HG02852 (cell line): ENCODE measurements around the gene TSHR.

ENCODE experiments used
- ATAC-seq: cut with Tn5 transposase; IDR thresholded peaks from one replicate; pipeline ENCODE4 v1.9.1; 2021; ENCODE audit warnings: mild to moderate bottlenecking, moderate library complexity; ENCODE audit not compliant: unreplicated experiment

The TSHR gene

GRCh38 chr14:81172353-81172752, 216.9 kb downstream of the TSHR start:
- peak; percentile 15 for ATAC-seq

DNA sequence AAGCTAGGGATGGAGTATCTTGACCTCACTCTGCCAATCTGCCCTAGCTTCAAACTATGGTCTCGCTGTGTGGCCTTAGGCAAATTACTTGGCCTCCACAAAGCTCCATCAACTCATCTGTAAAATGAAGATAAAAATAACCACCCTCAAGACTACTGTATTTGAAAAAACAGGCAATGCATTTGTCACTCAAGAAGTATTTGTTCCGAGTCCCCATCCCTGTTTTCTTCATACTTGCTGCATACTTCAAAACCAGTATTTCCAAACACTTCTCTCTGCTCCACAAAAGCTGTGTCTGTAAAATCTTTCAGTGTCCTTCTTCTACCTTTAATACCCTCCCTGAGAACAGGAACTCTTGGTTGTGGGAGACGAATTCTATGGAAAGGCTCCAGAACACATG, 217.5 kb downstream of the TSHR start:
- peak; percentile 21 for ATAC-seq

DNA sequence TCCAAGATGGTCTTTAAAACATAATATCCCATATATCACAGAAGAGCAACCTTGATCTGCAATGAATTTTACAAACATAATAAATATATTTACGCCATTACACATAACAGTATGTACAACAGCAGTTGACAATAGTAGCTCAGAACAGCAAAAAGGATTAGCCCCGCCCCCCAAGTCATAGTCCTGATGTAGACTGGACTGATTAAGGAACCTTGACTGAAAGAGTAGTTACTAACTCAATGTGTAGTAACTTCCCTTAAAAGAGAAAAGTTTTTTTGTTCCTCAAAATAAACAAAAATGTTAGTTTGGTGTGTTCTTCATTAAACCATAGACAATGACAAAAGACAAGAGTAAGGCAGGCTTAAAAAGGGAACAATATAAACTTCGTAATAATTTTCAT, 220.8 kb downstream of the TSHR start:
- no peak for ATAC-seq

- no peak for ATAC-seq
Observed at GRCh38 chr14:81177225-81177624, 221.8 kb downstream of the TSHR start.

GRCh38 chr14:81178063-81178462, 222.6 kb downstream of the TSHR start:
- ATAC-seq, result peak; percentile 54

GRCh38 chr14:81179631-81180030, 224.2 kb downstream of the TSHR start:
- ATAC-seq, result no peak

- peak; percentile 93 for ATAC-seq
Observed at GRCh38 chr14:81187832-81188522, 232.6 kb downstream of the TSHR start.

DNA sequence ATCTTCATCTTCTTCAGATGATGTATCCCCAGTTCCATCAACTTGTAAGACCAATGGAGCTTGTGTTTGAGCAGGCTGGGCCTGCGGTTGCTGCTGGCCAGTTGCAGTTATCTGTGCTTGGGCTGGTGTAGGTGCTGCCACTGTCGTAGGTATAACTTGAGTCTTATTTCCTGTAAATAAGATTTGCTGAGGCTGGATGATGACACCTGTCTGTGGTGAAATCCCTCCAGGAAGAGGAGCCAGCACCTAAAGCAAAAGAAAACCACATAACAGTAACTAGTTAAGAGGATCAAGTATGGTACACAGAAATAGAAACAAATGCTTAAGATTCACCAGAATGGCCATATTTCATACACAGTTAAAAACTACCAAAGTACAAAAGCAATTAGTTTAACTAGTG, 237.2 kb downstream of the TSHR start:
- no peak for ATAC-seq

DNA sequence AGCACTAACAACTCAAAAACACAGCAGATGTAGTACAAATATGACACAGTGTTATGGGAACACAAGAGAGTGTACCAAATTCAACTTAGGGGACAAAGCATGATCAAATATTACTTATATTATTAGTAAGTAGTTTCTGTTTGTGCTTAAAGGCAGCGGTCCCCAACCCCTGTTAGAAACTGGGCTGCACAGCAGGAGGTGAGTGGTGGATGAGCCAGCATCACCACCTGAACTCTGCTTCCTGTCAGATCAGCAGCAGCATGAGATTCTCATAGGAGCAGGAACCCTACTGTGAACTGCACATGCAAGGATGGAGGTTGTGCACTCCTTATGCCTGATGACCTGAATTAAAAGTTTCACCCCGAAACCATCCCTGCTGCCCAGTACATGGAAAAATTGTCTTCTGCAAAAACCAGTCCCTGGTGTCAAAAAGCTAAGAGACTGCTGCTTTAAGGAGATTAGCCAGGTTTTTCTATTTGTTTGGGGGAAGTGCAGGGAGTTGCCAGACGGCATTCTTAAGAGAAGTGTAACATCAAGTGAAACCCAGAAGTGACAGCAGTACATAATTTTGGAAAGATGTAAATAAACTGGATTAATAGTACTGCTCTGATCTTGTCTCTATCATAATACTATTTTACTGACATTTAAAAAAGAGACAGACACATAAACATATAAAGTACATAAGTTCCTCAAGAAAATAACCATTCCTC, 238.7 kb downstream of the TSHR start:
- ATAC-seq, result peak; percentile 78
